Cardiac septum (tissue), 1 donor: Measurements from ENCODE around the gene NUSAP1. TPM values are rescaled to one million over a fixed set of nuclear protein-coding genes. Genes with fewer than 3 reads are reported as not detected.
"Not testable (repeated sequence)": the region's sequence is repeated elsewhere in the genome, so short reads cannot be mapped to it uniquely, and the experiment has no call there.

Source experiments
- DNase-seq: peaks from one replicate; pipeline ENCODE4 v3.0.0-alpha.2; 2020; ENCODE audit warnings: low spot score
- intact Hi-C: fragments of 100-400 bp; cut with DNase I; formaldehyde crosslinking; loops from one replicate; pipeline ENCODE4 v1.14.0; 2022
- long read RNA-seq: library from polyadenylated mRNA; unstranded; transcript quantifications from one replicate; pipeline ENCODE4 v2.0.0, GENCODE V29; 2021
- total RNA-seq: library from RNA; stranded (reverse); fragmentation: NEBNext Ultra II Directional; extraction: Animal tissue kit (Norgen Biotek cat#: 25700); gene quantifications from one replicate; pipeline ENCODE4 v1.2.1, GENCODE V29; 2021
- donor health status: DM: no; HTN: no; CAD: no.

The NUSAP1 gene, protein sequence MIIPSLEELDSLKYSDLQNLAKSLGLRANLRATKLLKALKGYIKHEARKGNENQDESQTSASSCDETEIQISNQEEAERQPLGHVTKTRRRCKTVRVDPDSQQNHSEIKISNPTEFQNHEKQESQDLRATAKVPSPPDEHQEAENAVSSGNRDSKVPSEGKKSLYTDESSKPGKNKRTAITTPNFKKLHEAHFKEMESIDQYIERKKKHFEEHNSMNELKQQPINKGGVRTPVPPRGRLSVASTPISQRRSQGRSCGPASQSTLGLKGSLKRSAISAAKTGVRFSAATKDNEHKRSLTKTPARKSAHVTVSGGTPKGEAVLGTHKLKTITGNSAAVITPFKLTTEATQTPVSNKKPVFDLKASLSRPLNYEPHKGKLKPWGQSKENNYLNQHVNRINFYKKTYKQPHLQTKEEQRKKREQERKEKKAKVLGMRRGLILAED
- 1.1 TPM for total RNA-seq
- long read RNA-seq, partial matches to known transcripts: 0 of 2 reads
- long read RNA-seq, other reads (novel, unspliced or antisense): 0 of 2 reads

DNA sequence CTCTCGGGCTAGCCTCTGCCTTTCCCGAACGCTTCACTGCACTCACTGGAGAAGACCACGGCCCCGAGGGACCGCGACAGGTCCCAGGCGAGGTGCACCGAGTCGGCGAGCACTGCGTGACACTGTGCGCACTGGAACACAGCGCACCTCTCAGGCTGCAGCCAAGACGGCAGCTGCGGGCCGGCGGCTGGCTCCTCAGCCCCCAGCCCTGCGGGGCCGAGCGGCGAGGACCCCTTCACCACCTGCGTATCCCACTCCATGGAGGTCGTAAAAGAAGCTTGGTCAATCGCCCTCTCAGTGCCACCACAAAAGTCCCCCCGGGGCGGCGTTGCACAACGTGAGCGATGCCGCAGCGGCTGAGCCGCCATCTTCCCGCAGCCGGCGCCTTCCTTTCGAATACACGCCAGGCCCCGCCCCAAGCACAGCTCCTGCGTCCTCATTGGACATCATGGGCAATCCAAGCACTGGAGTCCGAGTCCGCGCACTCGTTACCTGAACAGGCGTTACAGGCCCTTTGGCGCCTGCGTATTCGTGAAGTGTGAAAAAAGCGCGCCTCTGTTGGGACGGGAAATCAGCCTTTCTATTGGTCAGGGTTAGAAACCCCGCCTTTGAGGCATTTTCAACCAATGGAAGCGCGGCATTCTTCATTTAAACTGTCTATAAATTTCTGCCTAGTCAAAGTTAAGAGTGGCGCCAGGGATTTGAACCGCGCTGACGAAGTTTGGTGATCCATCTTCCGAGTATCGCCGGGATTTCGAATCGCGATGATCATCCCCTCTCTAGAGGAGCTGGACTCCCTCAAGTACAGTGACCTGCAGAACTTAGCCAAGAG lies at the start of gene NUSAP1, which contains the start of gene OIP5:
Gene NUSAP1 (plus strand): TSS at position 688 of the 832 bp plus-strand sequence. CDS start 77 bp downstream, at position 765.
Gene OIP5 (minus strand): TSS at position 398 of the 832 bp plus-strand sequence. CDS start 30 bp downstream, at position 368.
- intact Hi-C loops: loop anchor here (10.0 kb wide), 1 partner anchor 218 kb away; the partner anchor contains the start of gene INO80
- DNase-seq: peak; percentile 99

GRCh38 chr15:41282980-41283652 lies 49.6 kb upstream of the NUSAP1 start:
- intact Hi-C loops: loop anchor here (1.0 to 5.0 kb wide), 2 partner anchors 52 to 166 kb away; partner anchors contain the start of genes CHP1 and INO80
- not testable (repeated sequence) for DNase-seq

GRCh38 chr15:41283653-41284426 lies 48.8 kb upstream of the NUSAP1 start:
- intact Hi-C loops: loop anchor here (1.0 to 5.0 kb wide), 2 partner anchors 53 to 167 kb away; partner anchors contain the start of genes CHP1 and INO80
- DNase-seq: peak; percentile 98

DNA sequence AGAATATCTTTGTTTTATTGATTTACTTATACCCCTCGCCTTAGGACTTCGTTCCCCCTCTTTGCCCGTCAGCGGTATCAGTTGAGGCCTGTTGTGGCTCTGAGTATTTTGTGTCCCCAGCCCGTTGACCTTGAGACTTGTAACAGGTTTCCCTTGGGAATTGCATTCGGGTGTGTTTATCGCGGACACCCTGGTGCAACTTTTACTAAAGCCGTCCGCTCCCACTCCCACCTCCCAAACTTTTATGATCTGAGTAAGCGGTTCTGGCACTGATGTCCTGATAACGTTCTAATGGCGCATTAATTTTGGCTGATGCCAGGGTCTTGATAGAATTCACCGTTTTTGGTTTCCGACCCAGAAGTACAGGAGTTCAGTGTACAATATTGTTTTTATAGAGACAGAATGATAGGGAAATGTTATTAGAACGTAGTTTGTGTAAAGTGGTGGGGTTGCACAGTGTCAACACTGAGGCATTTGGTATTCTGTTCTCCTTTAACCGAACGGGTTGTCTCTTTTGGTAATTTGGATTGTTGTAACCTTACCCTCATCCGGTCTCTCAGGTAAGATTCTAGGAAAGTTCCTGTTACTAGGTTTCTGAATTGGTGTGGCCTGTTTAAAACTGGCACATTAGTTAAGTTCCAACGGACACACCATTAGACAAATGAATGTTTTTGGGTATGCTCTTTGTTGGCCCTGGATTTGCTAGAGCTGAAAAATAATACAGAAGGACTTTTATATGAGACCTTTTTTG lies 48.1 kb upstream of the NUSAP1 start:
- intact Hi-C loops: loop anchor here (5.0 kb wide), 1 partner anchor 167 kb away; the partner anchor contains the start of gene INO80
- no peak for DNase-seq

GRCh38 chr15:41285285-41285684 lies 47.4 kb upstream of the NUSAP1 start:
- DNase-seq: no peak

GRCh38 chr15:41286665-41287333 lies 45.9 kb upstream of the NUSAP1 start:
- intact Hi-C loops: no loop called here
- no peak for DNase-seq

More at GRCh38 chr15:41285285-41285684, 47.4 kb upstream of the NUSAP1 start:
- intact Hi-C loops: no loop called here

- intact Hi-C loops: no loop called here
- no peak for DNase-seq
Observed at GRCh38 chr15:41288464-41288863, 44.2 kb upstream of the NUSAP1 start.

GRCh38 chr15:41289953-41290352 lies 42.7 kb upstream of the NUSAP1 start:
- intact Hi-C loops: no loop called here
- DNase-seq: no peak

GRCh38 chr15:41291065-41291631 lies 41.5 kb upstream of the NUSAP1 start:
- intact Hi-C loops: no loop called here
- no peak for DNase-seq

- no peak for DNase-seq
- intact Hi-C loops: no loop called here
Observed at GRCh38 chr15:41292521-41292920, 40.2 kb upstream of the NUSAP1 start.

DNA sequence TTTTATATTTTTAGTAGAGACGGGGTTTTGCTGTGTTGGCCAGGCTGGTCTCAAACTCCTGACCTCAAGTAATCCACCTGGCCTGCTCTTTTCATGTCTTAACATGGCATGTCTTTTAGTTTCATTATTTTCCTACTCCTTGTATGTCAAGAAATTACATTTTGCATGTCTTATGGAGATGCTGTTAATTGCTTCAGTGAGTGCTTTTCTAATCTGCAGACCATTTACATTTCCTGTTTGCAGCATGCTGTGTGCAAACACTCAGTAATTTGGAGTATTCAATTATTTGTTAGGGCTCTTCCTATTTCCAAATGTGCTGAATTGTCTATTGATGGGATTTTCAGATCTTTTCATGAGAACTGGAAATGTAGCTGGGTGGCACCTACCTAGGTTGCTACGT lies 31.5 kb upstream of the NUSAP1 start:
- DNase-seq, intact Hi-C loops: not testable (repeated sequence)

DNA sequence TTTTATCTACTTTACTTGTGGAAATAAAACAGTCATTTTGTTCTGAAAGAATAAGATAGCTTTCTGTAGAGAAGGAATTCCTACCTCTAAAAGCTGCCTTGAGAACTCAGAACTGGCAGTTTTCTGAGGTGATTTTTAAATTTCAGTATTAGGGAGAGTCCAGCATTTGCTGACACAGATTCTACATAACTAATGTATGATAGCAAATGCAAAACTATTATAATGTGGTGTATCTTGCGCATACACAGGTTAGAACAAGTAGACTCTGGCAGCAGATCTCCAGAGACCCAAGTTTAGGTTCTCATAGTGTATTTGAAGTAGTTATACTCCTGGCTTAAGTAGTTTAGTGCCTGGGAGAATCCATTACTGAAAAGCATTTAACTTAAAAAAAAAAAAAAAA lies 31.1 kb upstream of the NUSAP1 start:
- intact Hi-C loops: no loop called here
- no peak for DNase-seq

DNA sequence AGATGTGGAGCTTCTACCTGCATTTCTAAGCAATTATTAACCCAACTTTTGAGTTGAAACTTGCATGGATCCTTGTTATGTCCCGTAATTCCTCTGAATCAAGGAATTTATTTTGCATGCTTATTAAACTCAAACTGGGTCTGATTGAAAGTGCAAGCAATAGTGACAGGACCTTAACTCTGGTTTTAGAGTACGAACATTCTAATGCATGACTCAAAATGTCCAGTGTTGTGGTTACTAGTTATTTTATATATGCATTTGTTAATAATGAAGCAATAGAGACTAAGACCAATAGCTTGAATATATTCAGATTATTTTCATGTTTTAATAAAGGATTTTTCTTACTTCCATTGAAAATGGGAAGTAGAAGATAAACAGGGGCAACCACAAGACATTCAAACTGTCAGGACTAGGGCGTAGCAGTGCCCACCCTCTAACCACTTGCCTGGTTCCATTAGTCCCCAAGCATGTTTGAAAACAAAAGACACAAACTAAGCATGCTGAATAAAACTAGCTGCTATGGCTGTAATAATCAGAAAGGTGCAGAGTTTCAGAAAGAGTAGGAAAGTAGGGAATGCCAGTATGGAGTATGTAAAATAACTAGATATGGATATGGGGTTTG lies 28.4 kb upstream of the NUSAP1 start:
- no peak for DNase-seq
- intact Hi-C loops: no loop called here

DNA sequence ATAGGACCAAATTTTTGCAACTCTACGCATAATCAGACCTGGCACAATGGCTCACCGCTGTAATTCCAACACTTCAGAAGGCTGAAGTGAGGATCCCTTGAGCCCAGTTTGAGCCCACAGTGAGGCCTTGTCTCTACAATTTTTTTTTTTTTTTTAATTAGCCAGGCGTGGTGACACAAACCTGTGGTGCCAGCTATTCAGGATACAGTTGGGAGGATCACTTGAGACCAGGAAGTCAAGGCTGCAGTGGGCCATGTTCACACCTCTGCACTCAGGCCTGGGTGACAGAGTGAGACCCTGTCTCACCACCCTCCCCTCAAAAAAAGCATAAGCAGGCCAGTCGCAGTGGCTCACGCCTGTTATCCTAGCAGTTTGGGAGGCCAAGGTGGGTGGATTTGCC lies 25.0 kb upstream of the NUSAP1 start:
- DNase-seq: no peak
- intact Hi-C loops: no loop called here

DNA sequence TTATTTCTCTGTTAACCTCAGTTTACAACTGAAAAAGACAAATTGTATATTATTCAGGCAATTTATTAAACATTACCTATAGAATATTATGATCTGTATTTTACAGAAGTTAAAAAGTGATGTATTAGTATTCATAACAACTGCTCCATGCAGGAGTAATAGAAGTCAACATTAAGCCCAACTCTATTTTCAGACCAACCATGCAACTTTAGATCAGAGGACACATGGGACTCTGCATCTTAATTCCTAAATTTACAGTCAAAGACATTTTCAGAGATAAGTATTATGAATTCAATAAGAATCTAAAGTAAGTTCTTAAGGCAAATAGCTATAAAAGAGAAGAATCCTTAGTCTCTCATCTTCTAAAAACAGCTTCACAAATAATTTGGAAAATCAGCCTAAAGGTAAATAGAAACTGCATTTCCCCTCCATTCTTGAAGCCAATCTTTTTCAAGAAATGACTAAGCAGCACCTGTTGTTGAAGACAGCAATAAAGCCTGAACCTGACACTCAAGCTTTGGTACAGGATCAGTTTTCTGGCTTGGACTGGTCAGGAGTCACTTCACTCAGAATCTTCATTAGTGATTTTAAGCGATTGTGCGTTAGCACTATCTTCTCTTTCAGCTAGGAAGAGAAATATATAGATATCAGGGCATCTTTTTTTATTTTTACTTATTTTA lies 23.3 kb upstream of the NUSAP1 start:
- DNase-seq: no peak
- intact Hi-C loops: no loop called here

- DNase-seq, intact Hi-C loops: not testable (repeated sequence)
Observed at GRCh38 chr15:41320805-41321330, 11.8 kb upstream of the NUSAP1 start.
